Epithelial cell of prostate (primary cell): Measurements from ENCODE around the gene ALX4.

Experiments
- DNase-seq: peaks from one replicate; pipeline ENCODE4 v3.0.0-alpha.2; 2011; ENCODE audit warnings: low read depth, low spot score
- H3K27ac ChIP-seq: fragments of 450-650 bp; 2 replicates; pipeline ENCODE4 v1.5.1; 2017; ENCODE audit warnings: mild to moderate bottlenecking

The ALX4 gene

DNA sequence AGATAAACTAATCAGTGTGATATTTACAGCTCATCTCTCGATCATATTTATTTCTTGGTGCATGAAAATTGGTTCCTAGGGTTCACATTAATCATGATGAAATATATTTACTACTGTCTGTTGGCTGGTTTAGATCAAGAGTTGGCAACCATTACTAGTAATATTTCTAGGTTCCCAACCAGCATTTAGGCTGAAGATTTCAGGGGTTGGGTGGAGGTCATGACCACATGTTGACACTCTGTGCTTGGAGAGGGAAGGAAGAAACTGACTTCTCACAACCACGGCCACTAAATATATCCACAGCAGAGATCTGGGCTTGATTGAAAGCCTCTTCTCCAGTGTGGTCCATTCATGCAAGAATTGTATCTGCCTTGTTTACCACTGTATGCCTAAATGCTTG is 87.9 kb downstream of the ALX4 start:
- no peak for DNase-seq
- no peak overlapping the region for H3K27ac ChIP-seq

DNA sequence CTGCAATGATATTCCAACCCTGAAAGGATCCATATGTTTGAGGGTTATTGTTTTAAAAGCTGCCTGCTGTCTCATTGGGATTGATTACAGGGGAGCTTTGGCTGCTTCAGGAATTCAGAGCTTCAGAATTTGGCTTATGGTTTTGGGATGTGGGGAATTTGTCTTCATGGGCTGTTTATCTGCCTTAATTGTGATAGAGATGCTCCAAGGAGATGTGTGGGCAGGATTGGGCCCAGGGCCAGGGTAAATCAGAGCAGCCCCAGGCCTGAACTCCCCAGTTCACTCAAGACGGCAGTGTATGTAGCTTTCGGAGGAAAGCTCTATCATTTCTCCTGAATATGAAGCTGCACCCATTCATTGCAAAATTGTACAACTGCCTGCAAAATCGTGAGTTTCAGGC is 88.5 kb downstream of the ALX4 start:
- no peak overlapping the region for H3K27ac ChIP-seq
- no peak for DNase-seq

DNA sequence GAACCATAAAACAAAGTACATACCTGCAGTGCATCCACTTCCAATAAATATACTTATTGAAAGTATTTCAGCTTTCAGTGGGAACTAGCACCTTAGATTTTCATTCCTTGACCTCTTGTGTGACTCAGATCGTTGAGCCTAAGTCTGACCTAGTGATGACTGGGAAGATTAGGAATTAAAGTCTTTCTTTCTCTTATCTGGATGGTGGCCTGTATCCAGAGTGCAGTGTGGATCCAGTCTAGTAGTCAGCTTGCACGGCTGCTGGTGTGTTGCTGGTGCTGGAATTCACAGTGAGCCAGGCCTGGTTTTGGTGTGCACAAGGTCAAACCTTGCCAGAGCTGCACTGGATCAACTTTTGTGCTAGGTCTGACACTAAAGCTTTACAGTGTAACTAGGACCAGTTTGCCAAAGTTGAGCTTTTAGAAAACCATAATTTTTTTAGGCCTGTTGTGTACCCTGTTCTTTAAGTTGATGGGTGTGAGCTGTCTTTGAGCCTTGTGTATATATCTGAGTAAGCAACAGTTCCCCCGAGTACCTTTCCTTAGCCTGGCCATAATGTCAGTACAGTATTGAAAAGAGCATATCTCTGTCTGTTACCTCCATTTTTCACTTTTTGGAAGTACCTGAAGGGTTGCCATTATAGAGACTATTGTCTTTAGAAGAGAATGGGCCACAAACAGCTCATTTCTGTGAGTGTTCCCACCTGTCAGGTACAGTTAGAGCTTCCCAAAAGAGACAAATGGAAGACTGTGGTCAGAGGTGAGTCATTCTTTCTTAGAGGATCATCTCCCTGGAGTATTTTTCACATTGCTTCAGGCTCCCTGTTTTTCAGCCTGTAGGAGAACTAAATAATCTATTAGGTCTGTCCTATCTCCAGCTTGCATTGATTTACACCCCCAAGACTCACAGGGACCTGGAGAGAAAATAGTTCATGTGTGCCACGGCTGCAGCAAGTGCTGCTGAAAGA is 89.8 kb downstream of the ALX4 start:
- no peak for DNase-seq
- H3K27ac ChIP-seq = no peak overlapping the region

DNA sequence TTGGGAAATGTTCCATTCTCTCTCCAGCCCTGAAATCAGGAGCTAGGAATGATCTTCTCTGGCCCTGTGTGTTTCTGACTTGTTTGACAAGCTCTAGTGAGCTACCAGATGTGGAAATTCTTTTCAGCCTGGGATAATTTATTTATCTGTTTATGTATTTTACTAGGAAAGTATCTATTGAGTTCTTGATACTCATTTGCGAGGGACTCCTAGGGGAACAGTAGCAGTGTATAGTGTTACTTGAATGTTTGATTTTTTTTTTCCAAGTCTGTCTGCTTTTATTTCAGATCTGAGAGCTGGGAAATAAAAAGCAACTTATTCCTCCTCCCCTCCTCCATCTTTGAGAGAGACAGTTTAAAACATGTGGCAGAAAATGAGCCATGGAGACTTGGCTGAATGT is 92.5 kb downstream of the ALX4 start:
- no peak for DNase-seq
- H3K27ac ChIP-seq = no peak overlapping the region

DNA sequence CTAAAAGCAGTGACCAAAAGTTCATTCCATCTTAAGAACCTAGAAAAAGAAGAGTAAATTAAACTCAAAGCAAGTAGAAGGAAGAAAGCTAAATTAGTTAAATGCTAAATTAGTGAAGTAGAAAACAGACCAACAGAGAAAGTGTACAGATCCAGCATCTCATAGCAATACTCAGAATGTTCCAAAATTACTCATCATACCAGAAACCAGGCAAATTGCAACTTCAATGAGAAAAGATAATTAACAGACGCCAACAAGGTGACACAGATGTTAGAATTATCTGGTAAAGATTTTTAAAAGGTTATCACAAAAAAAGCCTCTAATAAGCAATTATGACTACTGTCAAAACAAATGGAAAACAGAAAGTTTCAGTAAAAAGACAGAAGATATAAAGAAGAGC is 96.8 kb downstream of the ALX4 start:
- no peak for DNase-seq
- H3K27ac ChIP-seq = no peak overlapping the region

DNA sequence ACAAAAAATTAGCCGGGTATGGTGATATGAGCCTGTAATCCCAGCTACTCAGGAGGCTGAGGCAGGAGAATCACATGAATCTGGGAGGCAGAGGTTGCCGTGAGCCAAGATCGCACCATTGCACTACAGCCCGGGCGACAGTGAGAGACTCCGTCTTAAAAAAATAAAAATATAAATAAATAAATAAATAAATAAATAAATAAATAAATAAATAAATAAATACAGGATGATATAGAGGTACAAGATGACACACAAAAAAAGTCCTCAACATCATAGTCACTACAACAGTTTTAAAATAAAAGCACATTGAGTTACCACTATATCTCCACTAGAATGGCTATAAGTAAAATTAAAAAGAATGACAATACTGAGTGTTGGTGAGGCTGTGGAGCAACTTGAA is 97.8 kb downstream of the ALX4 start:
- no peak overlapping the region for H3K27ac ChIP-seq
- no peak for DNase-seq
